OCI-LY1 (cell line): ENCODE results near the gene MBD3L3.

Experiments used
- EZH2 ChIP-seq: fragments of 200-600 bp; sonication (generic), shearing (Covaris generic); IDR thresholded peaks from 2 replicates; pipeline ENCODE4 v1.8.0; 2017; ENCODE audit warnings: borderline replicate concordance, mixed run types, mild to moderate bottlenecking, antibody characterized with exemption, low read length, moderate library complexity, mixed read lengths
- TF ChIP-seq, protein P1 (sequence below): fragments of 200-600 bp; sonication (generic), shearing (Covaris generic); IDR thresholded peaks from 2 replicates; pipeline ENCODE4 v1.5.1; 2017; ENCODE audit warnings: mild to moderate bottlenecking, antibody characterized with exemption, low read length, moderate library complexity, mixed read lengths

DNA sequence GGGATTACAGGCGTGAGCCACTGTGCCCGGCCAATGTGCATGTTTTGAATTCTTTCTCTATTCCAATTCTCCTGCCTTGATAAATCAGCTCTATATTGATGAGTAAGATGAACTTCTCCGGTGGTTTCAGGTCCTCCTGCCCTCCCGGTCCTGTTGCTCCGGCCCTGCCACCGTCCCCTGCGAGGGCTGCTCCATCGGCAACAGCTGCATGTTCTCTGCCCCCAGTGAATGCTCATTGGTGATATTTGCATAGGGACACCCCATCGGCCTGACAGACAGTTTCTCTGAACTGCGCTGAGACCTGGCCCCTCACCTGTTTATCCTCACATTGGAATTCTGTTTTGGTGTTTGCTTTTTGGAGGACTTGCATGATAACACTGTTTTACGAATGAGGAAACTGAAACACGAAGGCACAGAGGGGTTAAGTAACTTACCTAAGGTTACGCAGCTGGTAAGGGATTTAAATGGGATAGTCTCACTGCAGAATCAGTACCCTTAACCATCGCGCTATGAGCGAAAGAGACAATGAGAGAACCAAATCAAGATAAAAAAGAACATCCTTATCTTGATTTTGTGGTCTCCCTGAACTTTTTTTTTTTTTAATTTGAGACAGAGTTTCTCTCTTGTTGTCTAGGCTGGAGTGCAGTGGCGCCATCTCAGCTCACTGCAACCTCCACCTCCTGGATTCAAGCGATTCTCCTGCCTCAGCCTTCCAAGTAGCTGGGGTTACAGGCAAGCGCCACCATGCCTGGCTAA lies 43.2 kb upstream of the MBD3L3 start:
- TF ChIP-seq, protein P1, sequence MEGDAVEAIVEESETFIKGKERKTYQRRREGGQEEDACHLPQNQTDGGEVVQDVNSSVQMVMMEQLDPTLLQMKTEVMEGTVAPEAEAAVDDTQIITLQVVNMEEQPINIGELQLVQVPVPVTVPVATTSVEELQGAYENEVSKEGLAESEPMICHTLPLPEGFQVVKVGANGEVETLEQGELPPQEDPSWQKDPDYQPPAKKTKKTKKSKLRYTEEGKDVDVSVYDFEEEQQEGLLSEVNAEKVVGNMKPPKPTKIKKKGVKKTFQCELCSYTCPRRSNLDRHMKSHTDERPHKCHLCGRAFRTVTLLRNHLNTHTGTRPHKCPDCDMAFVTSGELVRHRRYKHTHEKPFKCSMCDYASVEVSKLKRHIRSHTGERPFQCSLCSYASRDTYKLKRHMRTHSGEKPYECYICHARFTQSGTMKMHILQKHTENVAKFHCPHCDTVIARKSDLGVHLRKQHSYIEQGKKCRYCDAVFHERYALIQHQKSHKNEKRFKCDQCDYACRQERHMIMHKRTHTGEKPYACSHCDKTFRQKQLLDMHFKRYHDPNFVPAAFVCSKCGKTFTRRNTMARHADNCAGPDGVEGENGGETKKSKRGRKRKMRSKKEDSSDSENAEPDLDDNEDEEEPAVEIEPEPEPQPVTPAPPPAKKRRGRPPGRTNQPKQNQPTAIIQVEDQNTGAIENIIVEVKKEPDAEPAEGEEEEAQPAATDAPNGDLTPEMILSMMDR, result no peak
- TF ChIP-seq EZH2, result no peak
